NCI-H2107 treated with DMSO at 0.1 percent for 48 hours (cell line): ENCODE results near the gene ZXDA.
"Not testable (repeated sequence)": the region's sequence is repeated elsewhere in the genome, so short reads cannot be mapped to it uniquely, and the experiment has no call there.

Experiments
- DNase-seq: peaks from one replicate; lab custom pipeline; 2025; ENCODE audit not compliant: unreplicated experiment; lab: John Stamatoyannopoulos, UW

The ZXDA gene, protein sequence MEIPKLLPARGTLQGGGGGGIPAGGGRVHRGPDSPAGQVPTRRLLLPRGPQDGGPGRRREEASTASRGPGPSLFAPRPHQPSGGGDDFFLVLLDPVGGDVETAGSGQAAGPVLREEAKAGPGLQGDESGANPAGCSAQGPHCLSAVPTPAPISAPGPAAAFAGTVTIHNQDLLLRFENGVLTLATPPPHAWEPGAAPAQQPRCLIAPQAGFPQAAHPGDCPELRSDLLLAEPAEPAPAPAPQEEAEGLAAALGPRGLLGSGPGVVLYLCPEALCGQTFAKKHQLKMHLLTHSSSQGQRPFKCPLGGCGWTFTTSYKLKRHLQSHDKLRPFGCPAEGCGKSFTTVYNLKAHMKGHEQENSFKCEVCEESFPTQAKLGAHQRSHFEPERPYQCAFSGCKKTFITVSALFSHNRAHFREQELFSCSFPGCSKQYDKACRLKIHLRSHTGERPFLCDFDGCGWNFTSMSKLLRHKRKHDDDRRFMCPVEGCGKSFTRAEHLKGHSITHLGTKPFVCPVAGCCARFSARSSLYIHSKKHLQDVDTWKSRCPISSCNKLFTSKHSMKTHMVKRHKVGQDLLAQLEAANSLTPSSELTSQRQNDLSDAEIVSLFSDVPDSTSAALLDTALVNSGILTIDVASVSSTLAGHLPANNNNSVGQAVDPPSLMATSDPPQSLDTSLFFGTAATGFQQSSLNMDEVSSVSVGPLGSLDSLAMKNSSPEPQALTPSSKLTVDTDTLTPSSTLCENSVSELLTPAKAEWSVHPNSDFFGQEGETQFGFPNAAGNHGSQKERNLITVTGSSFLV

DNA sequence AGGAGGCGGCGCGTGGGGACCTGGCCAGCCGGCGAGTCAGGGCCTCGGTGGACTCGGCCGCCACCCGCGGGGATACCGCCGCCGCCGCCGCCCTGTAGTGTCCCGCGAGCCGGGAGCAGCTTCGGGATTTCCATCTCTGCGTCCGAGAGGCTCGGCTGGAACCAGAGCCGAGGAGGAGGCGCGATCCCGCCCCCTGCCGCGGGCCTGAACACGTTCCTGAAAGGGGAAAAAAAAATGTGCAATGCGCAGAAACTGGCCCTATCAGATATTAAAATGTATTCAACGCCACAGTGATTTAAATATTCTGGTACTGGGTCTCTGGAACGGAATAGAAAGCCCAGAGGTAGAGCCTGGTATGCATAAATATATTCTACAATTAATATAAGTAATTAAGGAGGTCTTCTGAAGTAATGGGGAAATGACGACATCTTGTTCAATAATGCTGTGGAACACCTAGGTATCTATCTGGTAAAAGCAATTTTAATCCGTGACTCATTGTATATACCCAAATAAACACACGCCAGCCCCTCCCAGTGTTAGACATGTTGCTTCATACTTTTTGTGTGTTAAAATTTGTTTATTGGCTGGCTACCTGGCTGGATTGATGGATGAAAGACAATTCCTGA lies at the start of gene ZXDA:
ZXDA (minus strand) TSS at position 172 of the 626 bp plus-strand sequence; CDS start at position 134, 38 bp downstream.
- DNase-seq, result not testable (repeated sequence)

DNA sequence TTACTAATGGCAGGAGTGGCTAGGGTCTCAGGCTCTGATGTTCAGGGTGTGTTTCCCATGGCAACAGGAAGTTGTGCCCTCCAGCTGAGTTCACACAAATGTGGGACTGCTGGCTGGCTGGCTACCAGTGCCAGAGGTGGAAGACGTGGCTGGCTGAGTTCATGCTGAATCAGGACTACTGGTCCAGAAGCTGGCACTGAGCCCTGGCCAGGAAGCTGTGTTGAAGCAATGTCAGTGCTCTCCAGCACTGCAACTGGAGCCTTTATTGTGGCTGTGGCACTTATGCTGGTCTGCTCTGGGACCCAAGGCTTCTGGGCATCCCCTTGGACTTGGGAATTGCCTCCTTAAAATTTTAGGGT lies 42.0 kb upstream of the ZXDA start:
- no peak for DNase-seq

DNA sequence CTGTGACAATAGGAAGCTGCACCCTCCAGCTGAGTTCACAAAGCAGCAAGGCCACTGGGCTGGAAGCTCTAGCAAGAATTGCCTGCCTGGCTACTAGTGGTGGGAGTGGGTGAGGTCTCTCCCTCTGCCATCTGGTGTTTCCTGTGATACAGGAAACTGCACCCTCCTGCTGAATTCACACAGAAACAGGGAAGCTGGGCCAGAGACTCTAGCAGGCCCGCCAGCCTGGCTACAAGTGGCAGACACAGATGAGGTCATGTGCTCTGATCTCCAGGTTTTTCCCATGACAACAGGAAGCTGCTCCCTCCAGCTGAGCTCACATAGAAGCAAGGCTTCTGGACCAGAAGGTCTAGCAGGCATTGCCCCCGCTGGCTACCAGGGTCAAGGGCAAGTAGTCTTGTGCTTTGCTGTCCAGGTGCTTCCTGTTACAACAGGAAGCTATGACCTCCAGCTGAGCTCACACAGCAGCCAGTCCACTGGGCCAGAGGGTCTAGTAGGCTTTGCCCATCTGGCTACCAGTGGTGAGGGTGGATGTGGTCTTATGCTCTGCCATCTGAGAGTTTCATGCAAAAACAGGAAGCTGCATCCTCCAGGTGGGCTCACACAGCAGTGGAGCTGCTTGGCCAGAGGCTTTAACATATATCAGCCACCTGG lies 41.5 kb upstream of the ZXDA start:
- no peak for DNase-seq

DNA sequence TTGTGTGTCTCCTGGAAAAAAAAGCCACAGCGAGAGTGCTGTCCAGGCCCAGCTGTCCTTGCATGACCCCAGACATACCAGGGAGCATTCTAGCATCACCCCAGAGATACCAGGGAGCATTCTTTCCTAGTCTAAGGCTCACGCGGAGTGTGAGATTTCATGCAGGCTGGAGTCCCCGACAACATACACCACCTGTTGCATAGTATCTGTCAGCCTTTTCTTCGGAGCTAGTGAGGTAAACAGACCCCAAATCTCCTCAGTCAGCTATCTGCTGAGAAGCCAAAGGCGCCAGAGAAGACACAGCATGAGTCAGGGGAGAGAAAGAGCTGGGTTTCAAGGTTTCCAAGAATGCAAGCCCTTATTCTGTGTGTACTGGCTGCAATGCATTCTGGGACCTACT lies 23.1 kb upstream of the ZXDA start:
- DNase-seq, result no peak

DNA sequence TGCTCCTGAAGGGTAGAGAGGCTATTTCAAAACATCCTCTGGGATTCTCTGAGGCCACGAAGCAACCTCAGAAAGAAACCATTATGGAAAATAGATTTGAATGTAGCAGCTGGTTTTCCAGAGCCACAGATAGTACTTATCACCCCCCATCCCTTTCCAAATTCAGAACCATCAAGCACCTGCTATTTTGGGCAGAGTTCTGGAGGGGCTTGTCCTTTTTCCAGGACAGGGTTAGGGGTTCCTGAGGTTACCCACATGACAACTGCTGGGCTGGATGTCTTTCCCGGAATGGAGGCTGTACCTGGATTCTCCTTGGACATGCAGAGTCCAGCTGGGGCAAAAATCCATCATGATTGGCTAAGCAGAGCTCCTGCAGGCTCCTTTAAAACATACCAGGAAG lies 22.0 kb upstream of the ZXDA start:
- DNase-seq, result no peak

DNA sequence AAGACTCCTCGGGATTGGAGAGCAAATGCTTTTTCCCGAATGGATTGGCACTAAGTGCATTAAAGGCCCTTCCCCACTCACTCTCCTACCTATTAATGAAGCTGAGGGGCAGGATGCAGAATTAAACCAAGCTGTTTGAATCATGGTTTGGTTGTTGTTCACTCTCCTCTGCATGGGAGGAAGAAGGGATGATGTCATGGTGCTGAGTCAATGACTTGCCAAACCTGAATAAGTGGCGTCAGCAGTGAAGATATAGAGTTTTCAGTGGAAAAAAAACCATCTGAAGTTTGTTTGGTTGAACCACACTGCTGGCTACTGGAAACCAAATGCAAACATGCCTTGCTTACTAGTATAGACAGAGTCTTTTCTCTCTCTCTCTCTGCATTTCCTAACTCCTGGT lies 19.8 kb upstream of the ZXDA start:
- no peak for DNase-seq

DNA sequence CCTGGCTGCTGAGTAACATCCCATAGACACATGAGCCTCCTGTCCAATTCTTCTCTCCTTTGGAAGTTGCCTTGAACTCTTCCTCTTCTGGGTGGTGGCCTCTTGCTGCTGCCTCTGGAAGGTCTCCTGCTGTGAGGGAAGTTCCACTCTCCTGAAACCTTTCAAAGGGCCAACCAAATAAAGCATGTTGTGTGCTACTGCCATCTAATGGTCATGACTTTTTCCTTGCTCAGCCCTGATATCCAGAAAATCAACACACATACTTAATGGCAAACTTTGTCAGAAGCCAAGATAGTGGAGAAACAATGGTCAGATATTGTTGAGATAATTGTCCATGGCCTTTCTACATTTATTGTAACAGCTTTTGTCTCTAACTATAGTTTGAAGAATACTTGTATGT lies 19.1 kb upstream of the ZXDA start:
- peak; percentile 15 for DNase-seq

DNA sequence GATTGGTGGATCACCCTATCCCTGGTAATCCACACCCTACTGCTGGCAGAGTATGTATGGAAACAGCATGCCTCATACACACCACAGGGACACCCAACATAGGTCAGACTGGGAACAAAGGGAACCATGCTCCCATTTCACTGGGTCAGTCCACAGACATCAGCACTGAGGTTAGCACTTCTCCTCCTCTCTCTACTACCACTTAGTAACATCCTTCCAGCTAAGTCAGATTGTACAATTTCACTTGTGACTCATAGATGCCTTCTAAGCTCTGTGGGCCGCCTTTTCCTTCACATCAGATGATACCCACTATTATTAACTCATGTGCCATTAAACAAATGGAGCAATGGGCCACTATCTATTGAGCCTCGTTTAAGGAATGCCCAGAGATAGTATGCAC lies 15.5 kb upstream of the ZXDA start:
- DNase-seq, result no peak

DNA sequence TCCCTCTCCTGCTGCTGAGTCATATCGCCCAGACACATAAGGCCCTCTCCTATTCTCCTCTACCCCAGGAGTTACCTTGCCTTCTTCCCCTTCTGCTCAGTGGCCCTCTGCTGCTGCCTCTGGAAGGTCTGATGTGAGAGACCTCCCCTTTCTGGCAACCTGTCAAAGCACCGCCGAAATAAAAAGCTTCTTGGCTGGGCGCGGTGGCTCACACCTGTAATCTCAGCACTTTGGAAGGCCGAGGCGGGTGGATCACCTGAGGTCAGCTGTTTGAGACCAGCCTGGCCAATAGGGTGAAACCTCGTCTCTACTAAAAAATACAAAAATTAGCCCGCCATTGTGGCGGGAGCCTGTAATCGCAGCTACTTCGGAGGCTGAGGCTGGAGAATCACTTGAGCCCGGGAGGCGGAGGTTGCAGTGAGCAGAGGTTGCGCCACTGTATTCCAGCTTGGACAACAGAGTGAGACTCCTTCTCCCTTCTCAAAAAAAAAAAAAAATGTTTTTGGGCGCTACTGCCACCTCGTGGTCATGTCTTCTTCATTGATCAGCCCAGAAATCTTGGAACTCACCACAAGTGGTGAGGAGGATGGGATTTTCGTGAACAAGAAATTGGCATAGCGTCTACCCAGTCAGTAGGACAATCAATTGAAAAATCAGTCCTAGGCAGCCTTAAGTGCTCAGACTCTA lies 8.6 kb upstream of the ZXDA start:
- no peak for DNase-seq

DNA sequence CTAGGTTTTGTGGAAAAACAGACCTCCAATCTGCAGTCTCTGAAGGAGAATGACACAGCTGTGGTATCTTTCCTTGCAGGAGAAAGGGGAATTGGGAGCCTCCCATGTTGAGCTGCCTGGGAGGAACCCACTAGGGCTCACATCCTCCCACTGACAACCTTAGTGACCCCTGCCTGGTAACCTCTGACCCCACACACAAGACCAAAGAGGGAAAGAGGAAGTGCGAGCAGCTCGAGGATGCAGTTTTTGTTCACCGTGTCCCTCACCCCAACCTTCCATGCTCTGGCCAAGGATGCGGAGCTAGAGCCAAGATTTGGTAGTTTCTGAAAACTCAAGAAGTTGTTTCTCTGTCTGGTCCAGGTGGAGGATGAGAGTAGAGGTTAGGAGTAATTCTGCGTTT lies 5.4 kb upstream of the ZXDA start:
- DNase-seq, result no peak

DNA sequence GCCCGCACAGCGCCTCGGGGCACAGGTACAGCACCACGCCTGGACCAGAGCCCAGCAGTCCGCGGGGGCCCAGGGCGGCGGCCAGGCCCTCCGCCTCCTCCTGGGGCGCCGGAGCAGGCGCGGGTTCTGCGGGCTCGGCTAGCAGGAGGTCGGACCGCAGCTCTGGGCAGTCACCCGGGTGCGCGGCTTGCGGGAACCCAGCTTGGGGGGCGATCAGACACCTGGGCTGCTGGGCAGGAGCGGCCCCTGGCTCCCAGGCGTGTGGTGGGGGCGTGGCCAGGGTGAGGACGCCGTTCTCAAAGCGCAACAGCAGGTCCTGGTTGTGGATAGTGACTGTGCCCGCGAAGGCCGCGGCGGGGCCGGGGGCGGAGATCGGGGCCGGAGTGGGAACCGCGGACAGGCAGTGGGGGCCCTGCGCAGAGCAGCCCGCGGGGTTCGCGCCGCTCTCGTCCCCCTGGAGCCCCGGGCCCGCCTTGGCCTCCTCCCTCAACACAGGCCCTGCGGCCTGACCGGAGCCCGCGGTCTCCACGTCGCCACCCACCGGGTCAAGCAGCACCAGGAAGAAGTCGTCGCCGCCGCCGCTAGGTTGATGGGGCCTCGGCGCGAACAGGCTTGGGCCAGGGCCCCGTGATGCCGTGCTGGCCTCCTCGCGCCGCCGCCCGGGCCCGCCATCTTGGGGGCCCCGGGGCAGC lies 517 bp downstream of the ZXDA start:
- not testable (repeated sequence) for DNase-seq

DNA sequence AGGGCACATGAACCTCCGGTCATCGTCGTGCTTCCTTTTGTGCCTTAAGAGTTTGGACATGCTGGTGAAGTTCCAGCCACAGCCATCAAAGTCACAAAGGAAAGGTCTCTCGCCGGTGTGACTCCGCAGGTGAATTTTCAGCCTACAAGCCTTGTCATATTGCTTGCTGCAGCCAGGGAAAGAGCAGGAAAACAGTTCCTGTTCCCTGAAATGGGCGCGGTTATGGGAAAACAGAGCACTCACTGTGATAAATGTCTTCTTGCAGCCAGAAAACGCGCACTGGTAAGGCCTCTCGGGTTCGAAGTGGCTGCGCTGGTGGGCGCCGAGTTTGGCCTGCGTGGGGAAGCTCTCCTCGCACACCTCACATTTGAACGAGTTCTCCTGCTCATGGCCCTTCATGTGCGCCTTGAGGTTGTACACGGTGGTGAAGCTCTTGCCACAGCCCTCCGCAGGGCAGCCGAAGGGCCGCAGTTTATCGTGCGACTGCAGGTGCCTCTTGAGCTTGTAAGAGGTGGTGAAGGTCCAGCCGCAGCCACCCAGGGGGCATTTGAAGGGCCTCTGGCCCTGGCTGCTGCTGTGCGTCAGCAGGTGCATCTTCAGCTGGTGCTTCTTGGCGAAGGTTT lies 1.2 kb downstream of the ZXDA start:
- DNase-seq, result peak; percentile 19

DNA sequence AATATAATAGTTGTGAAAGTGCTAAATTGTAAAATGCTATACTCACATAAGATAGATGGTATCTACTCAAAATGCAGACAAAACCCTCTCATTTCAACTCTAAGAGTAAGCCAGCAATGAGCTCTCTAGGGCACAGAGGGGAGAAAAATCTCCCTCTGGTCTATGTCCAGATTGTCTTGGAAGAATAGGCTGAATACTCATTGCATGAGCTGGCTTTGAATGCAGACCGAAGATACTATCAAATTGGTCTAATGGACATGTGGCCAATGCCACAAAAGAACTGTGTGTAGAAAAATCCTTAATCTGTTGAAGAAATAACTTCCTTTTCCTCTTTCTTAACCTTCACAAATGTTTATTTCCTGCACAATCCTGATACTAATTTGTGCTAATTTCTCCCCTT lies 3.5 kb downstream of the ZXDA start:
- DNase-seq, result no peak

DNA sequence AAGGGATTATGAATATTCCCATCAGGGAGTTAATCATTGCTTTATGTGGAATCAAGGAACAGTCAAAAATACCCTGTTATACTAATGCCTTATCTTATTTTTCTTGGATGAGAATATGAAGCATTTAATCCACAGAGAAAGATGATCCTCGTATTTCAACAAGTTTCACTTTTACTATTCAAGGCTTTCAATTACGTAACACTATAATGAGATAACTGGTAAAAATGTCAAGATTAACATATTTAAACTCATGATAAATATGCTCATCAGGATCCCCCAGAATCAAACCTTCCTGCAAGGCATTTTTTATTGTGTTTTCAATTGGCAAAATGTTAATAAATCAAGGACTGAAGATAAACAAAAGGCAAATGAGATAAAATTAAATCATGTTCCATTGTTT lies 5.1 kb downstream of the ZXDA start:
- no peak for DNase-seq

DNA sequence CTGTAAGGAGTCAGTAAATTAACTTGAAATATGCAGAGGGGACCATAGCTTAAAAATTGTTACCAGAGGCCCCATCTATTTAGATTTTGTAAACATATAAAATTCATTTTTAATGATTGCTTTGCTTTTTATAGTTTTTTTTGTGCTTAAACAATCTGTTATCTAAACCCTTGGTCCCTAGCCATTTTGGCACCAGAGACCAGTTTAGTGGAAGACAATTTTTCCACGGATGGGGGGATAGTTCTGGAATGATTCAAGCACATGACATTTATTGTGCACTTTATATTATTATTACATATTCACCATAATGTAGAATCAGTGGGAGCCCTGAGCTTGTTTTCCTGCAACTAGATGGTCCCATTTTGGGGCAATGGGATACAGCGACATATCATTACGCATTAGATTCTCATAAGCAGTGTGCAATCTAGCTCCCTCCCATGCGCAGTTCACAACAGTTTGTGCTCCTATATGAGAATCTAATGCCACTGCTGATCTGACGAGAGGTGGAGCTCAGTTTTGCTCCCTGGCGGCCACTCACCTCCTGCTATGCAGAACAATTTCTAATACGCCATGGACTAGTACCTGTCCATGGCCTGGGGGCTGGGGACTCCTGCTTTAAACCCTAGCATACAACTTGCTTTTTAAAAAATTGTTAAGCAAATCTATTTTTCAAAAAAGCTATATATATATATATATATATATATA lies 5.9 kb downstream of the ZXDA start:
- no peak for DNase-seq

DNA sequence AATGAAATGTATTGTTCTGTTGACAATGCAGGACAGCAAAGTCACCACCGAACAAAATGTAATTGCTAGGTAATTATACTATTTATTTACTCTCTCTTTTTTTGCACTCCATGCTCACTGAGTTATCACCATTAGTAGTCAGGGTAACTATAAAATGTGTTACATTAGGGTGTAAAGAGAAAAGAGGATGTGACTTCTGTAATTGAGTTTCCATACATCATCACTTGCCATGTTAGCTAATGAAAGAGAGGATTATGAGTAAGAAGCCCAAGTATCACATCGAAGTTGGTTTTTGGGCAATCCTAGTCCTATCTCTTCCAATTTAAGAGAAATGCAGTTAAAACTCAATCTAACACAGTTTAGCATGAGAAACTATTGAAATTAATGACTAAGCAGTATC lies 7.6 kb downstream of the ZXDA start:
- no peak for DNase-seq

DNA sequence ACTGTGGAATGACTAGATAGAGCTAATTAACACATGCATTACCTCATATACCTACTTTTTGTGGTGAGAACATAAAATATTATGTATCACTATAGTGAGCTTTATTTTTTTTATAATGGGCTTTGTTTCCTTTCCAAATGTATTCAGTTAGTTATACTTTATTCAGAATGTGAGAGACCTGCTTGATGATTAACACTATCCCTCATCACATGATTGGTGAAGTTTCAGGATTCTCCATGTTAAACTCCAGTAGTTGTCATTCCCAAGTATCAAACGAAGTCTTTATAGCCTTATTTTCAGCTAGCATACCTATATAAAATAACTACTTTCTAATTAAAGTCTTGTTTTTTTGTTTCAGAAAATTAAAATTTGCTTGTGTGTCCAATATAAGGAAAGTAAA lies 8.8 kb downstream of the ZXDA start:
- DNase-seq, result no peak

DNA sequence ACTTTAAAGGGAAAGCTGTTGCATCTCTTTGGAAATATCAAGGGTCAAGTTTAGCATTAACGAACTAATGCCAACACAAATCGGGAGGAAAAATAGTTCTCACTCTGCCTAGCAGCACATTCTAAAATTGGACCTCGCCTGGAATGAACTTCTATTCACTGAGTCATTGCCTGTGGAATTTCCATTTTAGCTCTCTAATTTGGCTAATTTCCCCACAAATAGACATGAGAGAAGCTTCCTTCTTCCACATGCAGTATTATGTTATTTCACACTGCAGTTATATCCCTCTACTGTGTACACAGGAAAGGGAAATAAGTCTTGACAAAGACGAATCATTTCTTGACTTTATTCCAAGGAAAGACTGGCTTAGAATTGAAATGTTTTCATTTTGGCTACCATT lies 9.3 kb downstream of the ZXDA start:
- no peak for DNase-seq

DNA sequence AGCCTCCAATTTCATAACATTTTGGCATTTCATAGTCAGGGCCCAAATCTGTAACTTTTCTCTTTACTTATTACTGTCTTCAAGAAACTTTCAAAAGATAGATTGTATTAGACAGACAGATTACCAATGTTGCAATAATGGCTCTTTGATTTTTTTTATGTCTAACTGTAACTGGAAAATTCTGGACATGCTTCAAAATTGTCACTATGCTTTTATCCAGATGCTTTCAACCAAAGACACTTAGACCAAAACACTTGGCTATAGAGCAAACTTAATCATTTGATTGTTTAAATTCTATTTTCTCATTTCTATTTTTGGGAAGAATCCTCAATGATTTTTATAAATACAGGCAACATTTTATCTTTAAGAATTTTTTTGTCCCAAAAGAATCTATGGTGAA lies 10.4 kb downstream of the ZXDA start:
- DNase-seq, result no peak
